NCI-H146 treated with DMSO at 0.1 percent for 48 hours (cell line): ENCODE measurements around the gene CYB5B.
A peak's percentile ranks its signal among the peaks of the same experiment; 100 is the strongest.
"Not testable (repeated sequence)": the region's sequence is repeated elsewhere in the genome, so short reads cannot be mapped to it uniquely, and the experiment has no call there.

ENCODE experiments used
- DNase-seq: peaks from one replicate; lab custom pipeline; 2025; ENCODE audit not compliant: unreplicated experiment; lab: John Stamatoyannopoulos, UW

The CYB5B gene

GRCh38 chr16:69408475-69408874, 15.9 kb upstream of the CYB5B start:
- DNase-seq, result no peak

- no peak for DNase-seq
Observed at GRCh38 chr16:69410219-69410990, 14.0 kb upstream of the CYB5B start.

GRCh38 chr16:69411064-69411985, 13.1 kb upstream of the CYB5B start:
- no peak for DNase-seq

- DNase-seq, result no peak
Observed at GRCh38 chr16:69412287-69412686, 12.1 kb upstream of the CYB5B start.

- DNase-seq, result no peak
Observed at GRCh38 chr16:69413045-69413664, 11.3 kb upstream of the CYB5B start.

- DNase-seq, result no peak
Observed at GRCh38 chr16:69417520-69418199, 6.8 kb upstream of the CYB5B start.

- no peak for DNase-seq
Observed at GRCh38 chr16:69419956-69420355, 4.5 kb upstream of the CYB5B start.

- DNase-seq, result no peak
Observed at GRCh38 chr16:69423189-69423588, 1.2 kb upstream of the CYB5B start.

- no peak for DNase-seq
Observed at GRCh38 chr16:69424935-69425784, 741 bp downstream of the CYB5B start.

GRCh38 chr16:69428652-69429051, 4.2 kb downstream of the CYB5B start:
- no peak for DNase-seq

- not testable (repeated sequence) for DNase-seq
Observed at GRCh38 chr16:69429058-69429640, 4.7 kb downstream of the CYB5B start.

GRCh38 chr16:69431948-69432468, 7.6 kb downstream of the CYB5B start:
- DNase-seq, result no peak

- DNase-seq, result no peak
Observed at GRCh38 chr16:69434066-69434465, 9.6 kb downstream of the CYB5B start.

GRCh38 chr16:69435977-69436820, 11.8 kb downstream of the CYB5B start:
- DNase-seq, result peak; percentile 64

GRCh38 chr16:69436896-69437295, 12.5 kb downstream of the CYB5B start:
- DNase-seq, result no peak

- no peak for DNase-seq
Observed at GRCh38 chr16:69438465-69438864, 14.0 kb downstream of the CYB5B start.

- no peak for DNase-seq
Observed at GRCh38 chr16:69440250-69440649, 15.8 kb downstream of the CYB5B start.

- DNase-seq, result not testable (repeated sequence)
Observed at GRCh38 chr16:69441030-69441429, 16.6 kb downstream of the CYB5B start.
